Uterus (tissue), 4 donors: ENCODE data around the gene CEACAM8. TPM values are rescaled to one million over a fixed set of nuclear protein-coding genes. Genes with fewer than 3 reads are reported as not detected.
A peak's percentile ranks its signal among the peaks of the same experiment; 100 is the strongest.

Experiments
- DNase-seq, 2 donors: peaks; one replicate each; pipeline ENCODE4 v3.0.0-alpha.2; 2019 to 2020
- H3K27ac ChIP-seq, 2 donors: fragments of 200-600 bp; sonication (generic); 1 replicate in 1 of 2; 2 replicates in 1 of 2; pipeline ENCODE4 v1.5.1; 2016 to 2018
- H3K27me3 ChIP-seq, 2 donors: fragments of 200-600 bp; sonication (generic); one replicate each; pipeline ENCODE4 v1.5.1; 2018 to 2019; ENCODE audit warnings: control low read depth in 1 of 2
- H3K36me3 ChIP-seq, 2 donors: fragments of 200-600 bp; sonication (generic); one replicate each; pipeline ENCODE4 v1.5.1; 2019; ENCODE audit warnings: control low read depth in 1 of 2
- H3K4me1 ChIP-seq, 2 donors: fragments of 200-600 bp; sonication (generic); one replicate each; pipeline ENCODE4 v1.5.1; 2018 to 2019; ENCODE audit warnings: control low read depth in 1 of 2
- H3K4me3 ChIP-seq, 2 donors: fragments of 200-600 bp; sonication (generic); 1 replicate in 1 of 2; 2 replicates in 1 of 2; pipeline ENCODE4 v1.5.1; 2018 to 2019; ENCODE audit warnings: mild to moderate bottlenecking in 1 of 2
- H3K9me3 ChIP-seq, 2 donors: fragments of 200-600 bp; sonication (generic); one replicate each; pipeline ENCODE4 v1.5.1; 2019; ENCODE audit warnings: control low read depth in 1 of 2
- CTCF ChIP-seq, 4 experiments: fragments of 200-600 bp in 2 of 4; fragments of 450-650 bp in 2 of 4; sonication (generic) in 2 of 4; IDR thresholded peaks; one replicate each; pipeline ENCODE4 v1.5.1; 2016 to 2019; ENCODE audit warnings: antibody characterized with exemption in 4 of 4, mild to moderate bottlenecking in 2 of 4, moderate library complexity in 1 of 4
- POLR2A ChIP-seq, 2 donors: fragments of 450-650 bp; IDR thresholded peaks; one replicate each; pipeline ENCODE4 v1.6.1; 2016; ENCODE audit warnings: antibody characterized with exemption in 2 of 2, mild to moderate bottlenecking in 1 of 2, moderate library complexity in 1 of 2
- intact Hi-C: fragments of 100-400 bp; cut with DNase I; formaldehyde crosslinking; loops from one replicate; pipeline ENCODE4 v1.15.1; 2023; ENCODE audit warnings: low total_unique reads
- total RNA-seq, 4 donors: library from RNA; depleted of rRNA in 3 of 4; stranded (reverse); fragments of >200 nt in 3 of 4; gene quantifications; one replicate each; pipeline versions ENCODE4 v1.1.0 to v1.2.4, GENCODE V29; 2014 to 2023
- donor health status: DM: yes; HTN: yes; CAD: no.

Gene CEACAM8
- total RNA-seq, 4 donors from 2014 or later, result 0.14 to 0.51 TPM; not detected in 2

- no peak overlapping the region for H3K4me3 ChIP-seq
- TF ChIP-seq CTCF (IDR thresholded peaks at IDR 0.05) (no peak), POLR2A (IDR thresholded peaks at IDR 0.05) (no peak)
- no peak overlapping the region for H3K27ac ChIP-seq
- no peaks in the 10 kb centered on the region for H3K36me3 ChIP-seq
- no peak for DNase-seq
- intact Hi-C loops, result no loop called here
- H3K4me1 ChIP-seq, result no peaks in the 10 kb centered on the region
- H3K27me3 ChIP-seq, result no peaks in the 10 kb centered on the region
- H3K9me3 ChIP-seq, result no peaks in the 10 kb centered on the region
These were observed 23.6 kb downstream of the CEACAM8 start for GRCh38 chr19:42571116-42571515.

- intact Hi-C loops, result no loop called here
- no peak overlapping the region for H3K27ac ChIP-seq
- H3K4me3 ChIP-seq, result no peak overlapping the region
These were observed 25.5 kb downstream of the CEACAM8 start for GRCh38 chr19:42569193-42569592.

GRCh38 chr19:42568006-42568405 is 26.7 kb downstream of the CEACAM8 start:
- no peak for TF ChIP-seq POLR2A (IDR thresholded peaks at IDR 0.05)
- TF ChIP-seq CTCF (IDR thresholded peaks at IDR 0.05), result no peak
- no peaks in the 10 kb centered on the region for H3K9me3 ChIP-seq
- no peak for DNase-seq
- no peak overlapping the region for H3K27ac ChIP-seq
- no peaks in the 10 kb centered on the region for H3K4me1 ChIP-seq
- H3K27me3 ChIP-seq, result no peaks in the 10 kb centered on the region
- no peak overlapping the region for H3K4me3 ChIP-seq
- no peaks in the 10 kb centered on the region for H3K36me3 ChIP-seq
- intact Hi-C loops, result no loop called here

More at GRCh38 chr19:42569193-42569592, 25.5 kb downstream of the CEACAM8 start:
- TF ChIP-seq POLR2A (IDR thresholded peaks at IDR 0.05) (no peak), CTCF (IDR thresholded peaks at IDR 0.05) (no peak)
- Histone ChIP-seq H3K36me3 (no peaks in the 10 kb centered on the region), H3K9me3 (no peaks in the 10 kb centered on the region), H3K27me3 (no peaks in the 10 kb centered on the region), H3K4me1 (no peaks in the 10 kb centered on the region)
- DNase-seq, result no peak

GRCh38 chr19:42567567-42567966 is 27.2 kb downstream of the CEACAM8 start:
- Histone ChIP-seq H3K4me3 (no peak overlapping the region), H3K36me3 (no peaks in the 10 kb centered on the region), H3K27ac (no peak overlapping the region), H3K27me3 (no peaks in the 10 kb centered on the region), H3K9me3 (no peaks in the 10 kb centered on the region), H3K4me1 (no peaks in the 10 kb centered on the region)
- TF ChIP-seq POLR2A (IDR thresholded peaks at IDR 0.05) (no peak), CTCF (IDR thresholded peaks at IDR 0.05) (no peak)
- intact Hi-C loops, result no loop called here
- no peak for DNase-seq

- Histone ChIP-seq H3K4me1 (no peaks in the 10 kb centered on the region), H3K36me3 (no peaks in the 10 kb centered on the region), H3K27me3 (no peaks in the 10 kb centered on the region), H3K4me3 (no peak overlapping the region), H3K9me3 (no peaks in the 10 kb centered on the region), H3K27ac (no peak overlapping the region)
- no peak for DNase-seq
- TF ChIP-seq CTCF (IDR thresholded peaks at IDR 0.05), result peak; percentile 28 to 55 (median 46)
- TF ChIP-seq POLR2A (IDR thresholded peaks at IDR 0.05), result no peak
- intact Hi-C loops, result no loop called here
These were observed 31.1 kb downstream of the CEACAM8 start for GRCh38 chr19:42563352-42564210.
